ENCODE data around the gene NOP16.

The NOP16 gene

DNA sequence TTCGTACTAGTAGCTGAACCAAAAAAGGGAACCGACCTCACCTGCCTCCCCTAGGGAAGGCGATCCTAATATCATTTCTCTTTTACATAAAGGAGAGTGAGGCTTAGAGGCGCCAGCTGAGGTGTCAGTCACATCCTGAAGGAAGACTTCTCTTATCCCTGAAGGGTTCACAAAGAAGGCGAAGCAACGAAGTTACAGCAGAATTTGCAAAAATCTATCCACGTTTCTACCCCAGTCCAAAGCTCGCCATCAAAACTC, 26.2 kb downstream of the NOP16 start:
- in situ Hi-C loops (cut with MboI; ENCODE audit: low sequenced_read_pairs) = no loop called here

- in situ Hi-C loops (cut with MboI; ENCODE audit: low sequenced_read_pairs) = no loop called here
These were observed 26.8 kb downstream of the NOP16 start, which contains the start of gene KIAA1191 for GRCh38 chr5:176361437-176362232. Gene KIAA1191 (minus strand): TSS chr5:176361764. CDS start chr5:176359508, 2,256 bp downstream.

DNA sequence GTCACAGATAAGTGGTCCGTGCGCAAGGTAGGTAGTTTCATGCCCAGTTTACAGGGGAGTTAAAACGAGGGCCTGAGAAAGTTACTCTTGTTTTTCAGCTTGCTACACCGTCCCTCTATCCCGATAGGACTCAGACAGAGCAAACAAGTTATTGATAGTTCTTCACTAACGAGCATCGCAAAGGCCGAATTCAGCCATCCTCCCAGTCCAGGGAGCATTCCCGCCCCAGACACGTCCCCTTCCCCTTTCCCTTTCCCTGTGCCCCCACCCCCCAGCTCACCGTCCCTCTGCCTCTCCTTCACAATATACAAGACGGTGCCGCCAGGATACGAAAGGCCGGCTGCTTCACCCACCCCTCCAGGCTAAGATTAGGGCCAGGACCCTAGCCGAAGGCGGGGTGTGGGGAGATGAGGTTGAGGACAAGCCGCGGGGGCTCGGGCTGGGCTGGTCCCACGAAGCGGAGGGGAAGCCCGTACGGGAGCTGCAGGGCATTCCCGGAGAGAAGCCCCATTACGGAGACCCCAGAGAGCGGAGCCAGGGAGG, 27.4 kb downstream of the NOP16 start:
- in situ Hi-C loops (cut with MboI; ENCODE audit: low sequenced_read_pairs) = no loop called here

DNA sequence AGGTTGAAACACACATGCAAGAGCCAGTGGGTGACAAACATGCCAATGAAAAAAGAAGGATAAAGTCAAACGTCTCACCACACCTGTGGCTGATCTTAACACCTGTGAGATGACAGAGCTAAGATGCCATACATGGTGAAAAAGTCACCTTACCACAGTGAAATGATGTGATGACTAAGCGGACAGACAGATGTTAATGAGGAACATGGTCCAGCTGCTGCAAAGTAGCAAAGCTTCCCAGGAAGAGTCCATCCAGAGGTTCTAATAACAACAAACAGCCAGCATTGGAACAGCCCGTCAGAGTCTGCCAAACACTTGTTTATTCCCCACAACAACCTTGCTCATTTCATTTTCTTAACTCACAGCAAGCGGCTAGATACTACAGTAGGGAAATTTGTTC, 28.7 kb downstream of the NOP16 start:
- in situ Hi-C loops (cut with MboI; ENCODE audit: low sequenced_read_pairs) = no loop called here

GRCh38 chr5:176356179-176356566, 32.2 kb downstream of the NOP16 start:
- in situ Hi-C loops (cut with MboI; ENCODE audit: low sequenced_read_pairs) = no loop called here

GRCh38 chr5:176355400-176356178, 32.8 kb downstream of the NOP16 start:
- in situ Hi-C loops (cut with MboI; ENCODE audit: low sequenced_read_pairs) = no loop called here

DNA sequence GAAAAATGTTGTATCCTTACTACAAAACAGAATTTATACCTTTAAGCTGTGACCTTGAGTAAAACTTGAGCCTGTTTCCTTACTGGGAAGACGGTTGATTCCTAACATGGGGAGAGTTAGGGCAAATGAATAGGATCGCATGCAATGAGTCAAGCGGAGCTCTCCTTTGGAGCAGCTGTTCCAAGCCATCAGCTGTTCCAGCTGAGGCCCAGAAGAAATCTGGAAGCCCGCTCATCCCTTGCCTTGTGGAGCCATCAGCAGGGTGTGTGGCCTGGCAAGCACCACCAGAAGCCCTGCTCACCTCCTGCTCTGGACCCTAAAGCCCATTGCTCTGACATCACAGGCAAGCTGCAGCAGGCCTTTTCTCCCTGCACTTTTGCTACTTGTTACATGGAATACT, 34.9 kb downstream of the NOP16 start:
- in situ Hi-C loops (cut with MboI; ENCODE audit: low sequenced_read_pairs) = no loop called here

DNA sequence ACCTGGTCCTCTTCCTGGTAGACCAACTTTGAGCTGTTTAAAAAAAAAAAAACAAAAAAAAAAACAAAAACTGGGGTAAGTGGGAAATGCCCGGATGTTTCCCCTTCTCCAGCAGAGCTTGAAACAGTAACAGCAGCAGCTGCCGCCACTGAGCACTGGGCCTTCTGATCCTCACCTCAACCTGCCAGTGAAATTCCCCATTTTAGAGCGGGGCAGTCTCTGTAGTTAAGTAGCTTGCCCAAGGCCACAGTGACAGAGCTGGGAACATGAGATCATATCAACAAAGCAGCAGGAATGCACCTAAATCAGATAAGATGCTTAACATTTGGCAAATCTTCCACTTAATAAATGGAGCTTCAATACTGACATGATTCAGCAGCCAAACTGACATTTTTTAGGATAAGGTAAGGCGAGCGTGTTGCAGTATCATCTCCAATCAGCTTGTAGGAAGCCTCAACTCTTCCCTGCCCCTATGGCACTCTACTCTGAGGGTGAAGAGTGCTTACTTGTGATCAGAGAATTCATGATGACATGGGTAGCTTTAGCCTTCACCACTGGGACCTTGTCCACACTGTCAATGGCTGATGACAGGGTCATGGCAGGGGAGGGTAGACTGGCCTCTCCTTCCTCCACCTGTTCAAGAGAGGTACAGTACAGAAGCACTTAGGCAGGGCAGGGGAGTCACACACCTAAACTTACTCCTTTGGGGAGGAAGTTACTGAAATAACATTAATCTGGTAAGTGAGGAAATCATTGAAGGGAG, 36.1 kb downstream of the NOP16 start:
- in situ Hi-C loops (cut with MboI; ENCODE audit: low sequenced_read_pairs) = no loop called here

DNA sequence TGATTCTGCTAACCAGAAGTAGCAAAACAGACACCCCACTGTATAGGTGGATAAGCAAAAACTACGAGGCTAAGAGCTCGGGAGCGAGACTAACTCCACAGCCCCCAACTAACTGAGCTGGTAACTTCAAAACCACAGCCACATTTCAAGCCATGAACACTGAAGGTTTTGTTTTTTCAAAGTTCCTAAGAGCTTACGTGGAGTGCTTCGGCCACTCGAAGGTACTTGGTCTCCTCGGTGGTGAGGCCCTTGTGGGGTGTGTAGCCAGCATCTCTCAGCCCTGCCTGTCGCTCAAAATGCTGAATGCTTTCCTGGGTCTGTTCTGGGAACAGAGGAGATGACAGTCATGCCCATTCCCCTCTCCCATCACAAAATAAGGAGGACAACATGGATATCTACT, 38.0 kb downstream of the NOP16 start:
- in situ Hi-C loops (cut with MboI; ENCODE audit: low sequenced_read_pairs) = no loop called here

GRCh38 chr5:176342766-176343458, 45.5 kb downstream of the NOP16 start:
- in situ Hi-C loops (cut with MboI; ENCODE audit: low sequenced_read_pairs) = no loop called here

DNA sequence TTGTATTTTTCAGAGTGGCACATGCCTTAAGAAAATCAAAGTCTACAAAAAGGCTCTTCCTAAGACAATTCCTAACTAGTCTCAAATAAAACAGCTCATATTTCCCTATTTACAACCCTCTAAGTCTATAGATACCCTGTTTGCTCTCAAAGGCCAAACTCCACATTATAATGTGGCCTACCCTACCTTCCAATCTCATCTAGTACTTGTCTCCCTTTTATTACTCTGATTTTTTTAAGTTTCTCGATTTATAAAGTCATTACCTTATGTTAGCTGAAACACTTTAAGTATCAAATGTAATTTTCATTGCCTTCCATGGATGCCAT, 46.3 kb downstream of the NOP16 start:
- in situ Hi-C loops (cut with MboI; ENCODE audit: low sequenced_read_pairs) = no loop called here

GRCh38 chr5:176341325-176342157, 46.9 kb downstream of the NOP16 start:
- in situ Hi-C loops (cut with MboI; ENCODE audit: low sequenced_read_pairs) = no loop called here

DNA sequence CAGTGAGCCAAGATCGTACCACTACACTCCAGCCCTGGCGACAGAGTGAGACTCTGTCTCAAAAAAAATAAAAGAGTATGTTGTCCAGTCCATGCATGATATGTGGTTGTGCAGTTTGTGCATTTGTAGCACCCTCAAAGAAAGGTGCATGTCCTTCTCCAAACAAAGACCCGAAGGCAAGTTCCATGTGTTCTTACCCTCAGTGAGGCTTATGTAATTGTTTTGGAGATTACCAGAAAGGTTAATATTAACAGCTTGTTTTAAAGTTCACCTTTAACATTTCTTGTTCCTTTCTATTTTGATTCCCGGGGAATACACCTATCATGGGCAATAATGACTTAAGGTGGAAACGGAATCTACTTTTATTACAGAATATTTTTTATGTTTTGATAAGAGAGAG, 49.1 kb downstream of the NOP16 start:
- in situ Hi-C loops (cut with MboI; ENCODE audit: low sequenced_read_pairs) = no loop called here

GRCh38 chr5:176337913-176338312, 50.5 kb downstream of the NOP16 start:
- in situ Hi-C loops (cut with MboI; ENCODE audit: low sequenced_read_pairs) = no loop called here

DNA sequence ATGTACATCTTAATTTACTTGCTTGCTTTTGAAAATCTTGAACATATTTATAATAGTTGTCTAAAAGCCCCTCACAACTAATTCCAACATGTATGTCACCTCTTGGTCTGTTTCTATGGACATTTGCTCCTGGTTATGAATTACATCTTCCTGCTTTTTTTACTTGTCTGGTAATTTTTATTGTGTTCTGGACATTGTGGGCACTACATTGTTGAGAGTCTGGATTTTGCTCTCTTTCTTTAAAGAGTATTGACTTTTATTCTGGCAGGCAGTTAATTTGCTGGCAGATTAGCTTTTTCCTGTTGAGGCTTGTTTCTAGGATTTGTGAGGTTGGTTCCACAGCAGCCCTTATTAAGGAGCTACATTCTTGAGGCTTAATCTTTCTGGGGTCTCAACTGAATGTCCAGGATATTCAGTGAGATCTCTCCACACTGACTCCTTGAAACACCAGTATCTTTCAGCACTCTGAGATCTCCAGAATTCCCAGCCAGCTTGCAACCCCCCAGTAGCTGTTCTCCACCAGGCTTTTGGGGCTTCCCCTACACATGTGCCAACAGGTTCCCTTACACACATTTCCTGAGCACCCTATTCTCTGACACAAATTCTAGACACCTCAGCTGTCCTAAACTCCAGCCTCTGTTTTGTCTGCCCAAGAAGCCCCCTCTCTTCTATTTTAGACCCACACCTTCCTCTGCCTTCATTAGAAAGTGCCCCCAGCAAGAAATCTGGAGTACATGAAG, 54.2 kb downstream of the NOP16 start:
- in situ Hi-C loops (cut with MboI; ENCODE audit: low sequenced_read_pairs) = no loop called here

Measured in HL-60/S4 (cell line).